NCI-H1105 (cell line): ENCODE measurements around the gene MYO9B.
"Not testable (repeated sequence)": the region's sequence is repeated elsewhere in the genome, so short reads cannot be mapped to it uniquely, and the experiment has no call there.

ENCODE experiments used
- DNase-seq: peaks from one replicate; lab custom pipeline; 2025; lab: John Stamatoyannopoulos, UW

MYO9B gene

DNA sequence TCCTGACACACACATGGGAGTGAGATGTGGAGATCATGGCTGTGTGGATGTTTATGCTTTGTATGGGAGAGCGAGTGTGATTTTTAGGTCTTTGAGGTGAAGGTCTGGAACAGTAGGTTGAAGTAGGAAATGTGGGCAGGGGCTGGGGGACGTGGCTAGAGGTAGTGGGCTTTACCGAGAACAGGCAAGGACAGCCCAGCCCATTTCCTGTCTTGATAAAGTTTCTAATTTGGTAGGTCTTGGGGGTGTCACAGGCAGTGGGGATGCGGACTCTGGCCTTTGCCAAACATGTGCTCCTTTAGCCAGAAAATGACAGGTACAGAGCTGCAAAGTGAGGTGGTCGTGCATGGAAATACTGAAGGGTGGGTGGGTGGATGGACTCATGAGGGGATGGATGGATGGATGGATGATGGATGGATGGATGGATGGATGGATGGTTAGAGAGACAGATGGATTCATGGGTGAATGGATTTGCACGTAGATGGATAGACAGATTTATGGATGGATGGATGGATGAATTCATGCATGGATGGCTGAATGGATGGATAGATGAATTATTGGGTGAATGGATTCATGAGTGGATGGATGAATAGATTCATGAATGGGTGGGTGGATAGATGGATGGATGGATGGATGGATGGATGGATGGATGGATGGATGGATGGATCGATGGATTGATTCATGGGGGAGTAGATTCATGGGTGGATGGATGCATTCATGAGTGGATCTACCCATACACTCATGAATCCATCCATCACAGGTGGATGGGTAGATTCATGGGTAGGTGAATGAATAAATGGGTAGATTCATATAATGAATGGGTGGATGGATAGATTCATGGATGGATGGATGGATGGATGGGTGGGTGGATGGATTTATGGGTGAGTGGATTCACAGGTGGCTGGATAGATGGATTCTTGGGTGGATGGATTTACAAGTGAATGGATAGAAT, 70.2 kb downstream of the MYO9B start:
- no peak for DNase-seq

DNA sequence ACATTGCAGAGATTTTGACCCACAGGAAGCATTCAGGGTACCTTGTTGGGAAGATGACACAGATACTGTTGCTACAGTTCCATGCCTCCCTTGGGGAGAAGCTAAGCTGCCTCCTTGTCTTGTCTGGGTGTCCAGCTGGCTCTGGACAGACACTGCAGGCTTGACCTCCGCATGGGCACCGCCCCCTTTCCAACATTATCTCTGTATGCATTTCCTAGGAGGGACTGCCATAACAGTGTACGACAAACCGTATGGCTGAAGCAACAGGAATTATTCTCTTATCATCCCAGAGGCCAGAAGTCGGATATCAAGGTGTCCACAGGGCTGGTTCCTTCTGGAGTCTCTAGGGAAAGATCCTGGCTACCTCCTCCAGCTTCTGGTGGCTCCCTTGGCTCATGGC, 72.6 kb downstream of the MYO9B start:
- DNase-seq: no peak

DNA sequence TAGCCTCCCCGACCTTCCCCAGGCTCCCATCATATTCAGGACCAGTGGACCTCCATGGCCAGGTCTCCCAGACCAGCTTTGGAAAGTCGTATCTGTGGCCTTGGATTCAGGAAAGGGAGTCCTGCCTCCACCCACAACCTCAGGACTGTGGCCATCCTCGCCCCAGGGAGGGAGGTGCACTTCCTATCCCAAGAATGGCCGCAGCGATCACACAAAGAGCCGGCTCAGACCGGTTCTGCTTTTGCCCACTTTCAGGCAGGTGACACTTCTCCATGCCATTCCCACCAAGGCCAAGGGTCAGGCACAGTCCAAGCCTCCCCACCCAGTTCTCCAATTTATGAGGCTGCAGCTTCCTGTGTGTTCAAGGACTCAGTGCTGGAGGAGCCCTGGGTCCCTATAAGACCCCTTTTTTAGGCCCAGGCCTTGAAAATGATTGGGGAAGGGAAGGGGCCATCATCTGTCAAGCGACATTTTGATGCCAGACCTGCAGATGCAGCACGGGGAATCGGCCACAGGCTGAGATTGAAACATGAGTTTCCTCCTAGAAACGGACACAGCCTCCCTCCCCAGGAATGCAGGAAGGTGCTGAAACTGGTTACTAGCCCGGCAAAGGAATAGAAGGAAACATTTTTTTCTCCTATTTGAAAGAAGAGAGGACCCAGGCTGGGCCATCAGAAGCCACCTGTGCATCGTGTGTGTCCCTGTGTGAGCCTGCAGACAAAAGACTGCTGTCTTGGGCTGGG, 74.0 kb downstream of the MYO9B start:
- no peak for DNase-seq

DNA sequence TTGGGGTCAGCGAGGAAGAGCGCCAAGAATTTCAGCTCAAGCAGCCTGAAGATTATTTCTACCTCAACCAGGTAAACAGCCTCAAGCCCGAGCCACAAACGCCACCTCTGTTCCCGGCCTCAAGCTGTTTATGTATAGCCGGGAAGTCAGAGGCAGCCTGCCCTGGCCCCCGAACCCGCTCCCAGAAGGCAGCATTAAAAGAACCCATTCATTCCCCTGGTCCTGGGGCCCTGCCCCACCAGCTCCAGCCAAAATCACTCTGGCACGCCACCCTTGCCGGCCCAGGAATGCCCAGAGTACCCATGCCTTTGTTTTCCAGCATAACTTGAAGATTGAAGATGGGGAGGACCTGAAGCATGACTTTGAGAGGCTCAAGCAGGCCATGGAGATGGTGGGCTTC, 78.4 kb downstream of the MYO9B start:
- no peak for DNase-seq

DNA sequence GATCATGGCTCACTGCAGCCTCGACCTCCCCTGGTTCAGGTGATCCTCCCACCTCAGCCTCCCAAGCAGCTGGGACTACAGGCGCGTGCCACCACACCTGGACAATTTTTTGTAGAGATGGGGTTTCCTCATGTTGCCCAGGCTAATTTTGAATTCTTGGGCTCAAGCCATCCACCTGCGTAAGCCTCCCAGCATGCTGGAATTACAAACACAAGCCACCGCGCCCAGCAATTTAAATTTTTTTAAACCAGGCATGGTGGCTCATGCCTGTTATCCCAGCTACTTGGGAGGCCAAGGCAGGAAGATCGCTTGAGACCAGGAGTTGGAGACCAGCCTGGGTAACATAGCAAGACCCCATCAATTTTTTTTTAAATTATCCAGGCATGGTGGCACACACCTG, 79.7 kb downstream of the MYO9B start:
- DNase-seq: no peak

DNA sequence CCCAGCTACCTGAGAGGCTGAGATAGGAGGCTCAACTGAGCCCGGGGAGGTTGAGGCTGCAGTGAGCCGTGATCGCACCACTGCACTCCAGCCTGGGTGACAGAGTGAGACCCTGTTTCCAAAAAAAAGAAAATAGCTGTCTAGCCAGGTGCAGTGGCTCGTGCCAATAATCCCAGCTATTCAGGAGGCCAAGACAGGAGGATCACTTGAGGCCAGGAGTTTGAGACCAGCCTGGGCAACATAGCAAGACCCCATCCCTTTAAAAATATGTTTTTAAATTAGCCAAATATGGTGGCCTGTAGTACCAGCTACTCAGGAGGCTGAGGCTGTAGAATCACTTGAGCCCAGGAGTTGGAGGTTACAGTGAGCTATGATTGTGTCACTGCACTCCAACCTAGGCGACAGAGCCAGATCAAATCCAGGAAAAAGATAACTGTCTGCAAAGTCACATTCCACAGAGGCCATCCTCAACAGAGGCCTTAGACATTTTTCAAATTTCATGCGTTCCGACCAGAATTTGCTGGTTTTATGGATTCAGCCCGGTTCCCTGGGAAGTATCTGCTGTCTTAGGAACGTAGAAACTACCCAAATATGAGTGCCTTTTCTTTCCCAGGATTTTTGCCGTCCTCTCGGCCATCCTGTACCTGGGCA, 80.8 kb downstream of the MYO9B start:
- no peak for DNase-seq

DNA sequence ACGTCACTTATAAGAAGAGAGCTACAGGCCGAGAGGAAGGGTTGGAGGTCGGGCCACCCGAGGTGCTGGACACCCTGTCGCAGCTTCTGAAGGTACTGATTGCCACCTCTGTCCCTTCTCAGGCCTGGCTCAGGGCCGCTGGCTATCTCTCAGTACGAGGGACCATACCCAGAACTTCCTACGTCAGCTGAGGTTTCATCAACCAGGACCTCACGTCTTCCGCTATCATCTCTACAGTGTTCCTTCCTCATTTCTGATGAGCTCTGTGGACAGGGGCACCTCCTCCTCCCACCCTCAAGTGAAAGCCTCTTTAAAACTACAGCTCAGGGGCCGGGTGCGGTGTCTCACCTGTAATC, 81.3 kb downstream of the MYO9B start:
- DNase-seq: no peak

DNA sequence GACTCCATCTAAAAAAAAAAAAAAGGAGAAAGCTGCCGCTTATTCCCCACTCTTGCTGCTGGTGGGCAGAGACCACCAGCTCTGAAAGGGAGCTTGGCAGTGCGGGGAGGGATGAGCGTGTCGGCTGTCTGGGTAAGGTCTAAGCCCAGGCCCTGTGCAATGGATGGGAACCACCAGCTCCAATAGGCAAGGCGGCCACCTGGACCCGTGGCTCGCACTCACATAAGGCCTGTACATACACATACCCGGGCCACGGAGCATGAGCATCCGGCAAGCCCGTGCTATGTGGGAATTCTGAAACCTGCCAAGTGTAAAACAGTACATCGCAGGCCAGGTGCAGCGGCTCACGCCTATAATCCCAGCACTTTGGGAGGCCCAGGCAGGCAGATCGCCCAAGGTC, 83.0 kb downstream of the MYO9B start:
- DNase-seq: no peak

DNA sequence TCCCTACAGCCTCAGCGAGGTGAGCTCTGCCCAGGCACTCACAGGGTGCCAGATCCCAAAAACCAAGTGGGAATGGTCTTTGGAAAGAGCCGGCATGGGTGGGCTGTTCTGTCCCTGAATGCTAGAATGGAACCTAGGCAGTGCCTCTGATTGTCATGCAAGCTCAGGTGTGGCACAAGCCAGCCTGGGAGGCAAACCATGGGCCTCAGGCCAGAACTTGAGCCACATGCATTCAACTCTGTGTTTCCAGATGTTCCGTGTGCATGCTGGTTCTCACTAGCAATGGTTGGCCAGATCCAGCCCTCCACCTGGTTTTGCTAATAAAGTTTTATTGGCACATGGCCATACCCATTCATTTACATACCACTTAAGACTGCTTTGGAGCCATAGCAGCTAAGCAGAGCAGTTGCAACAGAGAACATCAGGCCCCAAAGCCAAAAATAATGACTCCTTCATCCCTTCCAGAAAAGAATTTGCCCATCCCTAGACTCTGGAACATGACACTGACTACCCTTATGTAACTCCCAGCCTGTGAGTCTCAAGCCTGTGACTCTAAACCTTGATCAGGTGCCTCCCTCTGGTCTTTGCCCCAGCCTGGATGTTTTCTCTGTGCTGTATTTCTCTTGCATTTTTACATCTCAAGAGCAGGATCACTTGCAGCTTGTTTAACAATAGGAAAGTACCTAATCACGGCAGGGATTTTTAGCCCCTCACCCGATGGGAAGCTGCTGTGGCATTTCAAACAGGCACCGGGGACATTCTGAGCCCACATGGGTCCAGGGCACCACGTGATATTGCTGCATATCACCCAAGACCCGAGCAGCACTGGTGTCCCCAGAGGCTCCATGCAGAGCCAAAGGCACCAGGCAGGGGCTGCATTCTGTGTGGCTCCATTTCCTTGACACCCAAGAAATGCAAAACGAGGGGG, 84.2 kb downstream of the MYO9B start:
- no peak for DNase-seq

DNA sequence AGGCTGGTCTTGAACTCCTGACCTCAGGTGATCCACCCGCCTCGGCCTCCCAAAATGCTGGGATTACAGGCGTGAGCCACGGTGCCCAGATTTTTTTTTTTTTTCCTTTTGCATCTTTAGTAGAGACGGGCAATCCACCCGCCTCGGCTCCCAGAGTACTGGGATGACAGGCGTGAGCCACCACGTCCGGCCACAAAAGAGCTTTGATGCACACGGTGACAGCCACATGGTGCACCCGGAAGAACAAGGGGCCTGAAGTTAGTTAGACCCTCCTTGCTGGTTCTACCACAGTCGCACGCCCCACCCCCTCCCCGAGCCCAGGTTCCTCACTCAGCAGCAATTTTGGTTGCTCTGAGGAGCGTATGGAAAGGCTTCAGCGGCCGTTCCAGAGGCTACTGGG, 85.3 kb downstream of the MYO9B start:
- DNase-seq: no peak

DNA sequence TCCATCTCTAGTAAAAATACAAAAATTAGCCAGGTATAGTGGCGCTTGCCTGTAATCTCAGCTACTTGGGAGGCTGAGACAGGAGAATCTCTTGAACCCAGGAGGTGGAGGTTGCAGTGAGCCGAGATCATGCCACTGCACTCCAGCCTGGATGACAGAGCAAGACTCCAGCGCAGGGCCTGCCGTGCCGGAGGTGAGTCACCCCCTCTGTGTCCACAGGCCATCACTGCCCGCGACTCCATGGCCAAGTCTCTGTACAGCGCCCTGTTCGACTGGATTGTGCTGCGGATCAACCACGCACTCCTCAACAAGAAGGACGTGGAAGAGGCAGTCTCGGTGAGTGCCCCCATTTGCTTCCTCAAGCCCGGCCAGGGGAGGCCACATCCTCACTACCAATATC, 86.6 kb downstream of the MYO9B start:
- DNase-seq: not testable (repeated sequence)

DNA sequence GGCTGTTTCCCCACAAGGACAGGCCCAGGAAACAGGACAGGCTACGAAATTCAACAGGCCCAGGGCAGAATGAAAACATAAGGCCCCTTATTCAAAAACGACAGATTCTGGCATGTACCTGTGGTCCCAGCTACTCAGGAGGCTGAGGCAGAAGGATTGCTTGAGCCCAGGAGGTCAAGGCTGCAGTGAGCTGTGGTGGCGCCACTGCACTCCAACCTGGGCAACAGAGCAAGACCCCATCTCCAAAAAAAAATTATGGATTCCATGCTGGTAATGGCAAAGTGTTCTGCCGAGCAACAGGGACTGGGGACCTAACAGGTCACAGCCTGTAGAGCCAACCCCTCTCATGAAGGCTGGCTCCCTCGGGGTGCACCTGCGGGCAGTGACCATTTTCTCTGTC, 87.0 kb downstream of the MYO9B start:
- no peak for DNase-seq

DNA sequence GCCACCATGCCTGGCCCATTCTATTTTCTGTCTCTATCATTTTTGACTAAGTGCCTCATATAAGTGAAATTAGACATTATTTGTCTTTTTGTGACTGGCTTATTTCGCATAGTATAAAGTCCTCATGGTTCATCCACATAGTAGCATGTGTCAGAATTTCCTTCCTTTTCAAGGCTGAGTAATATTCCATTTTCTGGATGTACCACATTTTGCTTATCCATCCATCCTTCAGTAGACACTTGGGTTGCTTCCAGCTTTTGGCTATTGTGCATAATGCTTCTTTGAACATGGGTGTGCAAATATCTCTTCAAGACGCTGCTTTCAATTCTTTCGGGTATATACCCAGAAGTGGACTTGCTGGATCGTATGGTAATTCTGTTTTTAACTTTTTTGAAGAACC, 88.1 kb downstream of the MYO9B start:
- no peak for DNase-seq

DNA sequence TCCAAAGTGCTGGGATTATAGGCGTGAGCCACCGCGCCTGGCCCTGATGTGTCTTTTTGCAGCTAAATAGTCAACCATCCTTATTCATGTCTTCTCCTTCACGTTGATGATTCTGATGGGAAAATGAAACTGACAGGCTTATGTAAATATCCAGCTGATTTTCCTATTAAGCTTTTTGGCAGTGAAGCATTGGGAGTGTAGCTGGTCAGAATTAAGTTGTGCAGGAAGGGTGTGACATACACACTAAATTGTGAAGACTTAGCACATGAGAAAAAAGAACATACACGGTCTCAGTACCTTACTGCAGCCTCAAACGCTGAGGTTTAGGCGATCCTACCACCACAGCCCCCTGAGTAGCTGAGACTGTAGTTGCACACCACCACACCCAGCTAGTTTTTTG, 89.1 kb downstream of the MYO9B start:
- no peak for DNase-seq

DNA sequence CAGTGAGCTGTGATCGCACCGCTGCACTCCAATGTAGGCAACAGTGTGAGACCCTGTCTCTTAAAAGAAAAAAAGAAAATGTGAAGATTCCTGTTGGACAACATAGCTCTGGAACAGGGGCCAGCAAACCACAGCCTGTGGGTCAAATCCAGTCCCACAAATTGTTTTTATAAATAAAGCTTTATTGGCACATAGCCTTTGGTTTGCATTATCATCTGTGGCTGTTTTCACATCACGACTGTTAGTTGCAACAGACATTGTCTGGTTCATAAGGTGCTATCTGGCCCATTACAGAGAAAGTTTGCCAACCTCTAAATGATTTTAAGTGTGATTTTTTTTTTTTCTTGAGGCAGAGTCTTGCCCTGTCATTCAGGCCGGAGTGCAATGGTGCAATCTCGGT, 90.1 kb downstream of the MYO9B start:
- no peak for DNase-seq

DNA sequence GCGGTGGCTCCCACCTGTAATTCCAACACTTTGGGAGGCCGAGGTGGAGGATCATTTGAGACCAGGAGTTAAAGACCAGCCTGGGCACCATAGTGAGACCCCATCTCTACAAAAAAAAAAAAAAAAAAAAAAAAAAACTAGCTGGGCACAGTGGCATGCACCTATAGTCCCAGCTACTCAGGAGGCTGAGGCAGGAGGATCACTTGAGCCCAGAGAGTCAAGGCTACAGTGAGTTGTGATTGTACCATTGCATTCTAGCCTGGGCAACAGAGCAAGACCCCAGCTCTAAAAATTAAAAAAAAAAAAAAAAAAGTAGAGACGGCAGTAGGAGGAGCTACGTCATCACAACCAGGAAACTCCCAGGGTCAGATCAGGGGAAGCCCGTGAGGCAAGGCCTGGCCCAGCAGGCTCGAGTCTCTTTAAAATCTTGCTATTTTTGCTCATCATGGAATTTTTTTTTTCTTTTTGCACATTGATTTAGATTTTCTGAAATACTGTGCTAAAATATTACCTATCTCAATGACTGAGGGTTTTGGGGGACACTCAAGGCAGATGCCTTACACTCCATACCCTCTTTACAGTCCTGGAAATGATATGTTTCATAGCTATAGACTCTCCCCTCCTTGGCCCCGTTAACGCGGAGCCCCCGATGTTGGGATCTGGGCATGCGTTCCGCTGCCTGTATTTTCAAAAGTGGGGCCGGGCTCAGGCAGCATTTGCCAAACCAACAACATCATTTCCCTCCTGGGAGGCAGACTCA, 95.1 kb downstream of the MYO9B start:
- DNase-seq: no peak

DNA sequence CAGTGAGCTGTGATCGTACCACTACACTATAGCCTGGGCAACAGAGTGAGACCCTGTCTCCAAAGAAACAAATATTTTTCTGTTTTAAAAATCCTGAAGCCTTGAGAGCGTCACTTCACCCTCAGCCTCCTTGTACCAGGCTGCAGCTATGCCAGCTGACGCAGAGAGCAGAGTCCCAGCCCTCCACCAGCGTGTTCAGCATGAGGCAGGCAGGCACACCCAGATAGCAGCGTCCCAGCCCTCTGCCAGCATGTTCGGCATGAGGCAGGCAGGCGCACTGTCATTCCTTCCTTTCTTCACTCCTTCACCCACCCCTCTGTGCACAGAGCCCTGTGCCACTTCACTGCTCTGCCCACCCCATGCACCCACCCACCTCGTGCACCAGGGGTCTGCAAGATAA, 96.3 kb downstream of the MYO9B start:
- no peak for DNase-seq

DNA sequence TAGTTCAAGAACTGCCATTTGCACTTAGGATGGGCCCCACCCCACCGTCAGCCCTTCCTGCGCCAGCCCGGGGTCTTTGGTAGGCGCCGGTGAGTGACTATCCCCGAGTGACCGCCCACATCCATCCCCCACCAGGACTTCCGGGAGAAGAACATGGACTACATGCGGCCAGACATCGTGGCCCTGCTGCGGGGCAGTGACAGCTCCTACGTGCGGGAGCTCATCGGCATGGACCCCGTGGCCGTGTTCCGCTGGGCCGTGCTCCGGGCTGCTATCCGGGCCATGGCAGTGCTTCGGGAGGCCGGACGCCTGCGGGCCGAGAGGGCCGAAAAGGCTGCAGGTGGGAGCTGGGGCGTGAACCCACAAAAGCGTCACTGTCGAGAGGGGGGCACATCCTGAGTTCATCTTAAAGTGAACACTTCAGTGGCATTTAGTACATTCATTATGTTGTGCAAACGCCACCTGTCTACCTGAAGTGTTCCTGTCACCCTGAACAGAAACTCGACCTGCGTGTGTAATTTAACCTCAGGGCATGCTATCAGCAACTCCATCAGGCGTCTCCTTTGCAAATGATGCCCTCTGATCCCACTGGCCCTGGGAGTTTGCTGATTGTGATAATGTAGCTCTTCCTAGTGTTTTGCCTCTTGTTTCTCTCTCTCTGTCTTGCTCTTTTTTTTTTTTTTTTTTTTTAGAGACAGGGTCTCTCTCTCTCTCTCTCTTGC, 97.2 kb downstream of the MYO9B start:
- no peak for DNase-seq

DNA sequence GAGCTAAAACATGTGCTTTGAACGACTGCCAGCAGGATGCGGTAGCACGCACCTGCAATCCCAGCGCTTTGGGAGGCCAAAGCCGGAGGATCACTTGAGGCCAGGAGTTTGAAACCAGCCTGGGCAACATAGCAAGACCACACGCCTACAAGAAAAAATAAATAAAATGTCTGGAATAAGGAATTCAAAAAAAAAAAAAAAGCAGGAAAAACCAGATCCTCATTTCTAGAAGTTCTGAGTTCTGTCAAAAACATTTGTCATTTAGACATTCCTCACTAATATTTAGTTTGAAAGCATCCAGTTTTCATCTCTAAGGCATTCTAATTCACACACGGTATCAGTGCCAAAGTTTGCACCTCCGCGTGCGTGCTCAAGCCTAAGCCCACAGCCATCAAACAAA, 102.7 kb downstream of the MYO9B start:
- no peak for DNase-seq

DNA sequence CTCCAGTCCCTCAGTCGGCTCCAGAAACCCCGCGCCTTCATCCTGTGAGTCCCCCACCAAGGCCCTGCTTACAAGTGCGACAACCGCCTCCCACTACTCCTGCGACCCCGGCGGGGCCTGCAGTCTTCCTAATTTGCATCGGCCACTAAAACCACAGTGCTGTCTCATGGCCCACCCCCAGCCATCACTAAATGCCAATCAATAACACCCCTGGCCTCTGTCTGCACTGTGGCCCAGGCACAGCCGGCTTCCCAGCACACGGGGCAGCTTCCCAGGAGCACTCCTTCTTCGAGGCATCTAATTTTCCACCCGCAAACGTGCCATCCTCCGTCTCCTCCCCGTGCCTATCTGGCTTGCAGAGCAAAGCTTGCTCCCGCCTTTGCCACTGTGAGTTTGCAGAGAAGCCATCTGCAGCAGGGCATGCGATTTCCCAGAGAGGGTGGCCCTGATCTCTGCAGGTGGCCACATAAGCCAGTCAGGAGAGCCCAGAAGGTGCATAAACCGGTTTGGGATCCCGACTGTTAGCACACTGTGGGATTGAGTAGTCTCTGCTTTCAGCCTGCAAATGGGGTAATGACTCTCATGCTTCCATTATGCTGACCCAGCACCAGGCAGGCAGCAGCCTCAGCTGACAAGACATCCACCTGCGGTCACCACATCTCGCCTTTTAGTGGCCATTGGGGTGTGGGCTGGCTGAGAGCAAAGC, 105.6 kb downstream of the MYO9B start:
- no peak for DNase-seq
